ENCODE measurements around the gene POLR2I. TPM values are rescaled to one million over a fixed set of nuclear protein-coding genes. Genes with fewer than 3 reads are reported as not detected.
"Not testable (repeated sequence)": the region's sequence is repeated elsewhere in the genome, so short reads cannot be mapped to it uniquely, and the experiment has no call there.

POLR2I gene
- total RNA-seq, 1 experiment from 2014 or later = 124 TPM

- DNase-seq (ENCODE audit: low read depth) = no peak
Observed at GRCh38 chr19:36101550-36102327, 12.9 kb downstream of the POLR2I start.

- no peak for DNase-seq (ENCODE audit: low read depth)
Observed at GRCh38 chr19:36100476-36100875, 14.2 kb downstream of the POLR2I start.

- DNase-seq (ENCODE audit: low read depth) = no peak
Observed at GRCh38 chr19:36099166-36099785, 15.4 kb downstream of the POLR2I start.

GRCh38 chr19:36097036-36097435 lies 17.6 kb downstream of the POLR2I start:
- DNase-seq (ENCODE audit: low read depth) = no peak

- DNase-seq (ENCODE audit: low read depth) = no peak
Observed at GRCh38 chr19:36093687-36094086, 21.0 kb downstream of the POLR2I start.

- DNase-seq (ENCODE audit: low read depth) = no peak
Observed at GRCh38 chr19:36093146-36093662, 21.5 kb downstream of the POLR2I start.

- no peak for DNase-seq (ENCODE audit: low read depth)
Observed at GRCh38 chr19:36092566-36092965, 22.1 kb downstream of the POLR2I start.

- no peak for DNase-seq (ENCODE audit: low read depth)
Observed at GRCh38 chr19:36090910-36091695, 23.6 kb downstream of the POLR2I start.

GRCh38 chr19:36089847-36090246 lies 24.8 kb downstream of the POLR2I start:
- no peak for DNase-seq (ENCODE audit: low read depth)

GRCh38 chr19:36086326-36086725 lies 28.3 kb downstream of the POLR2I start:
- no peak for DNase-seq (ENCODE audit: low read depth)

GRCh38 chr19:36084231-36085009 lies 30.3 kb downstream of the POLR2I start:
- no peak for DNase-seq (ENCODE audit: low read depth)

- no peak for DNase-seq (ENCODE audit: low read depth)
Observed at GRCh38 chr19:36082916-36083315, 31.8 kb downstream of the POLR2I start.

GRCh38 chr19:36081894-36082293 lies 32.8 kb downstream of the POLR2I start:
- no peak for DNase-seq (ENCODE audit: low read depth)

- DNase-seq (ENCODE audit: low read depth) = no peak
Observed at GRCh38 chr19:36081385-36081784, 33.3 kb downstream of the POLR2I start.

- no peak for DNase-seq (ENCODE audit: low read depth)
Observed at GRCh38 chr19:36079389-36079945, 35.2 kb downstream of the POLR2I start.

- DNase-seq (ENCODE audit: low read depth) = no peak
Observed at GRCh38 chr19:36073121-36073876, 41.4 kb downstream of the POLR2I start.

- DNase-seq (ENCODE audit: low read depth) = no peak
Observed at GRCh38 chr19:36072081-36072480, 42.6 kb downstream of the POLR2I start.

GRCh38 chr19:36068810-36069499 lies 45.7 kb downstream of the POLR2I start:
- not testable (repeated sequence) for DNase-seq (ENCODE audit: low read depth)

- DNase-seq (ENCODE audit: low read depth) = no peak
Observed at GRCh38 chr19:36067681-36068080, 47.0 kb downstream of the POLR2I start.
